ENCODE measurements around the gene PHF24.
"Not testable (repeated sequence)": the region's sequence is repeated elsewhere in the genome, so short reads cannot be mapped to it uniquely, and the experiment has no call there.

Gene PHF24

DNA sequence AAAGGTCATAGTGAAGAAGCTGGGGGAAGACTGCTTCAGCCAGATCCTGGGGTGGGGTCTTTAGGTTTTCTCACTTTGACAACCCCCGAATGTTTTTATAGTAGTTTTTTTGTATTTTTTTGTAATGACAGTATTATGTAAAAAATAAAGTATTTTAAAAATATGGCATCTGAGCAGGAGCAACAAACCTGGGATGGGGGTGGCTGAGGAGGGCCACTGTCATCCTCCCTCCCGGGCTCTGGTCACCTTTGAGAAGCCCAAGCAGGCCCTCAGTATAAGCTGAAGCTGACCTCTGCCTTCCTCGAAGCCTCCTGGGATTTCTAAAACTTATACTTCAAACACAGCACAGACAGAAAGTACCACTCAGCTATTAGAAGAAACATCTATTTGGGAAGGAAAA is 40.2 kb downstream of the PHF24 start:
- DNase-seq: no peak

DNA sequence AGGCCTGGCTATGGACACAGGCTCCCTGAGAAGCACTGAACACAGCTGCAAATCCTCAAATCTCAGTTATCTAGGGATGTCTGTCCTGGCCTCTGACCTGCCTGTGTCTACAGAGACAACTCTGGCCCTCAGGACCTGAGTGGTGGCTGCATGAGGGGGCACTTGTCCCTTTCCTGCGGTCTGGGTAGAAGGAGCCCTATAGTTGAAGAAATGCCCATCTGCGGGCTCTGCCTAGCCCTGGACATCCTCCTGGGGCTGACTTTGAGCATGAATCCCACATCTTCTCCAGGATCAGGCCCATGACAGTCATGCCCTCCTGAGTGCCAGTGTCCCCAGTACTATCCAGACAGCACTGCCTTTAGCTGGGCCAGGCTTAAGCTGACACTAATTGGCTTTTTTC is 41.5 kb downstream of the PHF24 start:
- DNase-seq: no peak

DNA sequence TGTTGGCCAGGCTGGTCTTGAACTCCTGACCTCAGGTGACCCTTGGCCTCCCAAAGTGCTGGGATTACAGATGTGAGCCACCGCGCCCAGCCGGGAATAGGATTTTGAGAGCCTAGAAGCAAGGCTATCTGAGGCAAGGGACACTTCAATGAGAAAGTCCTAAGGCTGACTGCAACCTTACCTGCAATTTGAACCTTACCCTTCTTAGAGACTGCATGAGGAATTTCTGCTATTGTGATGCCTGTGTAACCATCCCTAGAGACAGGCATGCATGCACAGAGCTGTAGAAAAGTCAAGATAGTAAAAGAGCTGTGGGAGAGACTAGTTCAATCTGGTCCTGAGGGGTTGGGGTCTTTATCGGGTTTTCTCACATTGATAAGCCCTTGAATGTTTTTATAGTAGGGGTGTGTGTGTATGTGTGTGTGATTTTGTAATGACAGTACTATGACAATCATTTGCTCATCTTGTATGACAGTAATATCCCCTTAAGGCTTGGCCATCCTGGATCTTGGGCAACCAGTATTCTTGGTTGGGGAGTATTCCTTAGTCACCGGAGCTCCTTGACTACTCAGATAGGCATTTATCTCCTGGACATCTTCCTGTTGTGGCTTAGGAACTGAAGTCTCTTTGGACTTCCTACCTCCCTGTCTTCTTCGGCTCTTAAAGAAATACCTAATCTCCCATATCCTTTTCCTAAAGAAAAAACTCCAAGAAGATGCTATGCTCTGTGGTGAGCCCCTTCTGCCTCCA is 42.6 kb downstream of the PHF24 start:
- DNase-seq: no peak

DNA sequence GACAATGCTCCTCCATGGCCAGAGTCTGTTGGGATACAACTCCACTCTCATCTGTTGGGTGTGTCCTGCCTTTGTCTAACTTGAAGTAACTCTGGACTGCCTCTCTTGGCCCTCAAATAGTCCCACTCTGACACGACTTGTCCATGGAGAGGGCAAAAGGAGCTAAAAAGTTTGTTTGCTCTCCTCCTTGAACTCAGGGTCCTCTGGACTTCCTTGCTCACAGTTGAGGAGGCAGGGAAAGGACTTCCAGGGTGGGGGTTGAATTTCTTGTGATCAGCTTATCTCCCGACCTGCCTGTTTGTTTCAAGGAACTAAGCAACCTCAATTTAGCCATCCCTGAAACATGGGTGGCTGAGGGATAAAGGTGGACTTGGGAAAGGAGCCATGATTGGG is 43.2 kb downstream of the PHF24 start:
- no peak for DNase-seq

DNA sequence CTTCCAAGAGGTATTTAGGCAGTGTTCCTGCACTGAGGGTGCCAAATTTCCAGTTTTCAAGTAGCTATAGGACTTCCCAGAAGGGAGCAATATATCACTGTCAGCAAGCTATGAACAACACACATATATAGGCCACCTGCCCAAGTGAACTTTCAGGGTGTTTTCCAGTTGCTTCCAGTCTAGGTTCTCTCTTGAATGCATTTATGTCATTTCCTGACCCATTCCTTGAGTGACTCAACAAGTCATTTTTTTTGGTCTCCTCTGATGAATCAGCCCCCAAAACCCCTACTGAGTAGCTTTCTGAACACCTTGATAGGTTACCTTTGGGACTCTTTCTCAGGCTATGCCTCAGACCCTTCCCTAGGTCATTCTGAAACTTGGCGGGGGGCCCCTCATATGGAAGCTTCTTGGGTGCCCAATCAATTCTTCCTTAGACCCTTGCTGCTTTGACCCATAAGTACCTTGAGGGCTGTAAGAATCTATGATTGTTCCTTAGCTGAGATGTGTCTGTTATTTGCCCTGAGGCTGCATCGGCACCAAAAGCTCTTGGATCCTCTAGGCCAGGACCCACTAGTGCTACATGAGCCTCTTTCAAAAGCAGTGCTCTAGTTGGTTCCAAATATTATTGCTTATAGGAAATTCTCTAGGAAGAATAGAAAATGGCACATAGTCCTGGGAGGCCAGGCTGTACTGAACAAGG is 43.9 kb downstream of the PHF24 start:
- DNase-seq: peak in 2 of 3 donors; percentile 37 to 56

DNA sequence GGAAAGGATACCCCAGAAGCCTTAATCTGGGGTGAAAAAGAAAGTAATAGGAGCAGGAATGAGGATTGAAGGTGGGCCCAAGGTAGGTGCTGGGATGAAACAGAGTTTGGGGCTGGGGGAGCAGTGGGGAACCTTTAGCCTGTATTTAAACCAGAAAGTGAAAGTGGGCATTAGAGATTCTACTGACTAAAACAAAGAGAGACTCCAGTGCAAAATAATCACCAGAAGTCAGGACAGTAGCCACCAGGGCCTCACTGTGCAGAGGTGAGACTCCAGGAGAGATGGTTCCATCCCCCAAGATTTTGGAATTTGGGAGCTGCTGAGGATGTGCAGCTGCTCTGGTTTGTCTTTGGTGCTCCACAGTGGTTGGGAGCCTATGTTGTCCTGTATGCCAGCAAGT is 44.5 kb downstream of the PHF24 start:
- no peak for DNase-seq

DNA sequence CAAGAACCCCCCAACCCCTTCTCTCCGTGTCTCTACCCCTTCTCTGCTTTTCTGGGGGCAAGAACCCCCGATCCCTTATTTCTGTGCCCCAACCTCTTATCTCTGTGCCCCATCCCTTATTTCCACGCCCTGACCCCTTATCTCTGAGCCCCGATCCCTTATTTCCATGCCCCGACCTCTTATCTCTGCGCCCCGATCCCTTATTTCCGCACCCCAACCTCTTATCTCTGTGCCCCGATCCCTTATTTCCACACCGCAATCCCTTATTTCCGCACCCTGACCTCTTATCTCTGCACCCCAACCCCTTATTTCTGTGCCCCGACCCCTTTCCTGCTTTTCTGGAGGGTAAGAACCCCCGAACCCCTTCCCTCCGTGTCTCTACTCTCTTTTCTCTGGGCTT is 46.2 kb downstream of the PHF24 start:
- DNase-seq: not testable (repeated sequence)

DNA sequence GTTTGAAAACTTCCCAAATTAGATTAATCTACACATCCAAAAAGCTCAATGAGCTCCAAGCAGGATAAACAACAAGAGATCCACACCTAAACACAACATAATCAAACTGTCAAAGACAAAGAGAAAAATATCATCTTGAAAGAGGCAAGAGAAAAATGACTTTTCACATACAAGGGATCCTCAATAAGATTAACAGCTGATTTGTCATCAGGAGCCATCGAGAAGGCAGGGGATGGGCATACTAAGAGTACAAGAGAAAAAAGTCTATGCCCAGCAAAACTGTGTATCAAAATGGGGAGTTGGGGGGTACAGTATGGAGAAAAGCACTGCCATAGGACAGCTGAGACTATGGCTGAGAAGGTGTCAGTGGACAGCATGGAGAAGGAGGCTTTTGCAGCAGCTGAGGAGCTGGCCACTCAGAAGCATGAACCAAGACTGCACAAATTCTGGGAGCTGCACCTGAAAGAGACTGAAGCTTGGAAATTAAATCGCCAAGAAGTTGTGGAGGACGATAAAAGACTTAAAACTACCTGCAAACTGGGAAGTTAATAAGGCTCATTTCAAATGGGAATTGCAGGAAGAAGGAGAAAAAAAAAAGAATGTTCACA is 52.4 kb downstream of the PHF24 start:
- no peak for DNase-seq

DNA sequence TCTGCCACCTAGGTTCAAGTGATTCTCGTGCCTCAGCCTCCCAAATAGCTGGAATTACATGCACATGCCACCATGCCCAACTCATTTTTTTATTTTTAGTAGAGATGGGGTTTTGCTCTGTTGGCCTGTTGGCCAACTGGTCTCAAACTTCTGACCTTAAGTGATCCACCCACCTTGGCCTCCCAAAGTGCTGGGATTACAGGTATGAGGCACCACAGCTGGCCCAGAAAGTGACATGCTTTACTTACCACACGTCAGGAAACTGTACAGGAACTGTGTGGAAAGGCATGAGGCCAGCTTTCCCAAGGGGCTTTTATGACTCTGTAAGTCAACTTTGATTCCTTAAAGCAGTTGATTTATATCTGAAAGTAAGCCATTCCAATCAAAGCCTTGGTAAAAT is 56.4 kb downstream of the PHF24 start:
- no peak for DNase-seq

DNA sequence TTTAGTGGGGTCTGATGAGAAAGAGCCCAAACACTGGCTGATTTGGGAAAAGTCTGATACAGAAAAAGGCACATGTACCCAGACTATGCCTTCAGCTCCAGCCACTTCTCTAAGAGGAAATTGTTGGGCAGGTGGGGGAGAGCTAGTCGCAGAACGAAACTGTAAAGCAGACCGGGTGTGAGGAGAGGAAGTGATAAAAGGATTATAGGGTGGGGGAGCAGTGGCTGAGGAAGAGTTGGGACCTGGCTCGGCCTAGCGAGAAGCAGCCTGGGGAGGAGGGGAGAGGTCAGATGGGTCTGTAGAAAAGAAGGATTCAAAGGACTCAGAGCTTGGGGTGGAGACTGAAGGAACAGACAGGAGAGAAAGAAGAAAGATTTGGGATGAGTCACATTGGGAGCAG is 65.4 kb downstream of the PHF24 start:
- DNase-seq: not testable (repeated sequence)

DNA sequence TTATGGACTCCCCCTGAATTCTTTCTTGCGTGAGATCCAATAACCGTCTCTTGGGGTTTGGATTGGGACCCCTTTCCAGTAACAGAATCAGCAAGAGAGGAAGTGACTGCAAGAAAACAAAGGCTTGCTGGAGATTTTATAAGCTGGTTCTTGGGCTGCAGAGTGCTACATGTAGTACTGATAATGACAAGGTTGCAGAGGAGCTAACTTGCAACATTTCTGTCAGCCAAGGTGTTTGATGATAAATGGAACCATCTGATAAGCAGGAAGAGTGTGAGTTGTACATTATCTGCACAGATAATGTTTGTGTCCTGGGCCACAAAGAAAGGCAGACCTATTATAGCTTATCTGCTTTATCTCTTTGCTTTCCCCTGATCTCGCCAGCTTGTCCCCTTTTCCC is 68.6 kb downstream of the PHF24 start:
- DNase-seq: no peak

DNA sequence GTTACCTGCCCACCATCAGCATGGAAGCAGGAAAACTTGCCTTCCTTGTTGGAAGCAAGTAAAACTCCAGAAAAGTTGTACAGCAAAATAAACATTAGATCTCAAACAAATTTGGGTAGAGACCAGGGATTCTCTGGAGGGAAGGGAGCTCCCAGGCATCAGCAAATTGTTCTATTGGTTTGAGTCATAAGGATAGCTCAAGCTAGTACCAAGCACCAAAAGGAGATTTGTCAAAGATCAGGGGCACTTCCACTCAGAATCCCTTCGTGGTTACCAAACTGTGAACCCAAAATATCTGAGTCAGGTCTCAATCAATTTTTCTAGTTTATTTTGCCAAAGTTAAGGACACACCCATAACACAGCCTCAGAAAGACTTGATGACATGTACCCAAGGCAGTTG is 69.3 kb downstream of the PHF24 start:
- no peak for DNase-seq

DNA sequence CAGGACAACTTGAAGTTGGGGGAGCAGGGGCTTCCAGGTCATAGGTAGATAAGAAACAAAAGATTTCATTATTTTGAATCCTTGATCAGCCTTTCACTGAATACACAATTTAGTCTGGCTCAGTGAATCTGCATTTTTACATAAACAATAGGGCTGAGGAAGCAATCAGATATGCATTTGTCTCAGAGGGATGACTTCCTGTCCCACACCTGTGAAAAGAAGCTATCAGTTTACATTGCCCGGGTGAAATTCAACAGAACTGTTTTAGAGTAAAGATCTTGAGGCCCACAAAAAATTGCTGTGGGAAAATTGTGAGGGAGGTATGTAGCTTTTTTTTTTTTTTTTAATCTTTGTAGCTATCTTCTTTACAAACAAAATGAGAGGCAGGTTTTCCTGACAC is 69.8 kb downstream of the PHF24 start:
- no peak for DNase-seq

DNA sequence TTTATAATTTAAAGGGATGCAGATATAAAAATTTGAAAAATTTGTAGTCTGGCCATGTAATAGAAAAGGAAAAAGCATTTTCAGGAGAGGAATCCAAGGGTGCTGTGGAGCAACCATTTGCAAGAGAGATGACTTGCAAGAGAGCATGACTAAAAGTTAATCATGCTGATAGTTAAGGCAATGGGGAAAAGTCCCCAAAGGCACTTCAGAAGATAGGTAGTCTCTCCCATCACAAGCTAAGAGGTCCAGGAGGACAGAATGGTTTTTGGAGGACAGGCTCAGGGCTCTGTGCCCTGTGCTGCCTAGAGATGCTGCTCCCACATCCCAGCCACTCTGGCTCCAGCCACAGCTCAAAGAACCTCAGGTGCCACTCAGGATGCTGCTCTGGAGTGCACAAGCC is 70.3 kb downstream of the PHF24 start:
- DNase-seq: no peak

DNA sequence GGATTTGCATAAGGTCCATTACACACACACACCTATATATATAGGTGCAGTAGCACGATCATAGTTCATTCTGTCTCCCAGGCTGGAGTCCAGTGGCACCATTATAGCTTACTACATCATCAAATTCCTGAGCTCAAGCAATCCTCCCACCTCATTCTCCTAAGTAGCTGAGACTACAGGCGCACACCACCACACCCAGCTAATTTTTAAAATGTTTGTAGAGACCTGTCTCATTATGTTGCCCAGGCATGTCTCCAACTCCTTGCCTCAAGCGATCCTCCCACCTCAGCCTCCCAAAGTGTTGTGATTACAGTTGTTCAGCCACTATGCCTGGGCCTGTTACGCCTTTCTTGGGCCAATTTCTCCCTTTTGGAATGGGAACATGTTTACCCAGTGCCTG is 71.2 kb downstream of the PHF24 start:
- no peak for DNase-seq

DNA sequence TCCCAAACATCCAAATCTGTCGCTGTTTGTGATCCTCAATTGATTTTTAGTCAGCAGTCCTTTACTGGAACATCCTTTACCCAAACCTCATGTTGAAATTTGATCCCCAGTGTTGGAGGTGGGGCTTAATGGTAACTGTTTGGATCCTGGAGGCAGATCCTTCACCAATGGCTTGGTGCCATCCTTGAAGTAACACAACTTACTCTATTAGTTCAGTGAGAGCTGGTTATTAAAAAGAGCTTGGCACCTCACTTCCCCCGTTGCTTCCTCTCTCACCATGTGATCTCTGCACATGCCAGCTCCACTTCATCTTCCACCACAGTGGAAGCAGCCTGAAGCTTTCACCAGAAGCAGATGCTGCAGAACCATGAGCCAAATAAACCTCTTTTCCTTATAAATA is 71.8 kb downstream of the PHF24 start:
- DNase-seq: no peak
